Activated B cell treated with CpG ODN at 0.5 μM for 24 hours (primary cell): ENCODE data around the gene MADD. TPM values are rescaled to one million over a fixed set of nuclear protein-coding genes. Genes with fewer than 3 reads are reported as not detected.

Experiments
- ATAC-seq: fragments of 200-7000 bp; cut with Tn5 transposase; one replicate; pipeline ENCODE4 v1.10.0; 2021; ENCODE audit warnings: low read depth, mild to moderate bottlenecking, moderate library complexity
- CTCF ChIA-PET: fragments of 350-600 bp; sonication (Branson Sonifier 250); formaldehyde crosslinking; loops from one replicate; lab custom pipeline; 2021; ENCODE audit warnings: antibody characterized with exemption; lab: Charles Lee
- POLR2A ChIA-PET: fragments of 350-600 bp; sonication (Branson Sonifier 250); formaldehyde crosslinking; loops from one replicate; lab custom pipeline; 2021; ENCODE audit warnings: antibody characterized with exemption; lab: Charles Lee
- DNase-seq: peaks from one replicate; pipeline ENCODE4 v3.0.0; 2022
- H3K27ac Mint-ChIP-seq: one replicate; pipeline ENCODE4 v1.8.0; 2020; ENCODE audit warnings: mixed read lengths
- H3K27me3 Mint-ChIP-seq: one replicate; pipeline ENCODE4 v1.8.0; 2021; ENCODE audit warnings: mixed read lengths
- H3K36me3 Mint-ChIP-seq: one replicate; pipeline ENCODE4 v1.8.0; 2021; ENCODE audit warnings: low read depth, mixed read lengths
- H3K4me1 Mint-ChIP-seq: one replicate; pipeline ENCODE4 v1.8.0; 2021; ENCODE audit warnings: mixed read lengths
- H3K4me3 Mint-ChIP-seq: one replicate; pipeline ENCODE4 v1.8.0; 2020; ENCODE audit warnings: mild to moderate bottlenecking, mixed read lengths
- H3K9me3 Mint-ChIP-seq: one replicate; pipeline ENCODE4 v1.8.0; 2020; ENCODE audit warnings: mixed read lengths
- CTCF ChIP-seq: fragments of 200-600 bp; IDR thresholded peaks from one replicate; pipeline ENCODE4 v1.8.0; 2022; ENCODE audit warnings: antibody characterized with exemption, mild to moderate bottlenecking
- intact Hi-C: fragments of 100-400 bp; cut with micrococcal nuclease; formaldehyde crosslinking; loops from one replicate; pipeline ENCODE4 v1.15.1; 2024
- total RNA-seq: library from RNA; stranded (reverse); gene quantifications from 2 replicates; pipeline ENCODE4 v1.2.3, GENCODE V29; 2022

Gene MADD
- total RNA-seq, 1 donor from 2014 or later = 86.9 TPM

- ChIA-PET CTCF (no interaction called here), POLR2A (no interaction called here)
- no peak for ATAC-seq
- Mint-ChIP-seq H3K27me3 (no peaks in the 10 kb centered on the region), H3K27ac (no peak overlapping the region), H3K9me3 (peaks cover 7% of the 10 kb centered on the region), H3K36me3 (peaks cover 86% of the 10 kb centered on the region), H3K4me3 (no peak overlapping the region), H3K4me1 (no peaks in the 10 kb centered on the region)
- intact Hi-C loops = no loop called here
- no peak for DNase-seq
- no peak for TF ChIP-seq CTCF
These were observed 26.1 kb downstream of the MADD start for GRCh38 chr11:47296045-47296444.

GRCh38 chr11:47299078-47299477, 29.1 kb downstream of the MADD start:
- ATAC-seq (no peak), DNase-seq (no peak)
- Mint-ChIP-seq H3K4me1 (no peaks in the 10 kb centered on the region), H3K36me3 (peaks cover 87% of the 10 kb centered on the region), H3K27ac (no peak overlapping the region), H3K4me3 (no peak overlapping the region), H3K27me3 (no peaks in the 10 kb centered on the region), H3K9me3 (peaks cover 16% of the 10 kb centered on the region)
- no peak for TF ChIP-seq CTCF
- ChIA-PET CTCF (no interaction called here), POLR2A (no interaction called here)
- intact Hi-C loops = no loop called here

- Mint-ChIP-seq H3K4me3 (no peak overlapping the region), H3K27me3 (no peaks in the 10 kb centered on the region), H3K27ac (no peak overlapping the region), H3K9me3 (peaks cover 16% of the 10 kb centered on the region), H3K36me3 (peaks cover 91% of the 10 kb centered on the region), H3K4me1 (no peaks in the 10 kb centered on the region)
- no peak for TF ChIP-seq CTCF
- intact Hi-C loops = no loop called here
- CTCF ChIA-PET = interaction anchor here (0.7 kb wide), 1 partner anchor 30 kb away, joined by 3 read pairs; no protein-coding TSS in a partner anchor
- DNase-seq (no peak), ATAC-seq (no peak)
- POLR2A ChIA-PET = interaction anchor here (0.5 to 0.6 kb wide), 2 partner anchors 32 to 252 kb away, joined by 5 to 13 read pairs; no protein-coding TSS in a partner anchor
These were observed 32.9 kb downstream of the MADD start for GRCh38 chr11:47302853-47303252.

GRCh38 chr11:47305734-47306483, 36.0 kb downstream of the MADD start:
- H3K27me3 Mint-ChIP-seq = no peaks in the 10 kb centered on the region
- H3K9me3 Mint-ChIP-seq = peaks cover 9% of the 10 kb centered on the region
- H3K27ac Mint-ChIP-seq = no peak overlapping the region
- peaks cover 90% of the 10 kb centered on the region for H3K36me3 Mint-ChIP-seq
- no peak overlapping the region for H3K4me3 Mint-ChIP-seq
- TF ChIP-seq CTCF = no peak
- ATAC-seq (no peak), DNase-seq (no peak)
- intact Hi-C loops = no loop called here
- CTCF ChIA-PET = no interaction called here
- H3K4me1 Mint-ChIP-seq = no peaks in the 10 kb centered on the region
- POLR2A ChIA-PET = interaction anchor here (0.5 to 1.0 kb wide), 2 partner anchors 26 to 118 kb away, joined by 3 to 7 read pairs; no protein-coding TSS in a partner anchor

- ChIA-PET POLR2A (interaction anchor here (1.0 kb wide), 1 partner anchor 27 kb away, joined by 3 read pairs; no protein-coding TSS in a partner anchor), CTCF (no interaction called here)
- ATAC-seq = no peak
- TF ChIP-seq CTCF = no peak
- Mint-ChIP-seq H3K4me3 (no peak overlapping the region), H3K27ac (no peak overlapping the region), H3K36me3 (peaks cover 91% of the 10 kb centered on the region), H3K4me1 (no peaks in the 10 kb centered on the region), H3K9me3 (peaks cover 9% of the 10 kb centered on the region), H3K27me3 (no peaks in the 10 kb centered on the region)
- intact Hi-C loops = no loop called here
- no peak for DNase-seq
These were observed 36.5 kb downstream of the MADD start for GRCh38 chr11:47306484-47306844.
